Mesendoderm (in vitro differentiated cells): ENCODE measurements around the gene ADCY3.

Experiments
- DNase-seq: peaks from one replicate; pipeline ENCODE4 v3.0.0; 2013
- H2AK5ac ChIP-seq: 2 replicates; pipeline ENCODE4 v1.6.1; 2013; ENCODE audit warnings: low read length, inconsistent platforms
- H2BK120ac ChIP-seq: 2 replicates; pipeline ENCODE4 v1.6.1; 2013; ENCODE audit warnings: low read depth, mild to moderate bottlenecking, low read length, moderate library complexity, mixed read lengths
- H2BK15ac ChIP-seq: replicated peaks from 2 replicates; pipeline ENCODE4 v1.6.1; 2013; ENCODE audit warnings: low read depth, mild to moderate bottlenecking, moderate library complexity
- H2BK5ac ChIP-seq: 2 replicates; pipeline ENCODE4 v1.6.1; 2013; ENCODE audit warnings: low read length, inconsistent platforms
- H3K18ac ChIP-seq: 2 replicates; pipeline ENCODE4 v1.6.1; 2013; ENCODE audit warnings: mild to moderate bottlenecking, low read length, mixed read lengths
- H3K23ac ChIP-seq: one replicate; pipeline ENCODE4 v1.6.1; 2013; ENCODE audit warnings: low read length
- H3K27ac ChIP-seq: 2 replicates; pipeline ENCODE4 v1.5.1; 2013; ENCODE audit warnings: low read depth, mild to moderate bottlenecking, inconsistent platforms, low read length, moderate library complexity
- H3K27me3 ChIP-seq: 2 replicates; pipeline ENCODE4 v1.6.1; 2013; ENCODE audit warnings: low read length, control low read depth, mild to moderate bottlenecking, inconsistent platforms; ENCODE audit not compliant: insufficient read depth, poor library complexity
- H3K36me3 ChIP-seq: 2 replicates; pipeline ENCODE4 v1.6.1; 2013; ENCODE audit warnings: low read length, inconsistent platforms; ENCODE audit not compliant: control insufficient read depth, insufficient read depth
- H3K4ac ChIP-seq: one replicate; pipeline ENCODE4 v1.6.1; 2013; ENCODE audit warnings: low read depth, mild to moderate bottlenecking, low read length, moderate library complexity
- H3K4me1 ChIP-seq: 2 replicates; pipeline ENCODE4 v1.6.1; 2013; ENCODE audit warnings: low read depth, low read length, inconsistent platforms; ENCODE audit not compliant: control insufficient read depth
- H3K4me2 ChIP-seq: 2 replicates; pipeline ENCODE4 v1.6.1; 2013; ENCODE audit warnings: low read length
- H3K4me3 ChIP-seq: 2 replicates; pipeline ENCODE4 v1.5.1; 2013; ENCODE audit warnings: mild to moderate bottlenecking, low read length
- H3K56ac ChIP-seq: one replicate; pipeline ENCODE4 v1.6.1; 2013; ENCODE audit warnings: low read length
- H3K79me1 ChIP-seq: 2 replicates; pipeline ENCODE4 v1.6.1; 2013; ENCODE audit warnings: low read length, inconsistent platforms
- H3K79me2 ChIP-seq: 2 replicates; pipeline ENCODE4 v1.6.1; 2013; ENCODE audit warnings: mild to moderate bottlenecking, low read length; ENCODE audit not compliant: control insufficient read depth, insufficient read depth
- H3K9ac ChIP-seq: 2 replicates; pipeline ENCODE4 v1.6.1; 2013; ENCODE audit warnings: low read length, inconsistent platforms
- H4K5ac ChIP-seq: one replicate; pipeline ENCODE4 v1.6.1; 2013; ENCODE audit warnings: low read length
- H4K8ac ChIP-seq: one replicate; pipeline ENCODE4 v1.6.1; 2013; ENCODE audit warnings: low read depth, mild to moderate bottlenecking, control low read depth, low read length, moderate library complexity
- WGBS: extraction: QIAGEN DNeasy Blood & Tissue Kit; methylation state at CpG from one replicate; pipeline ENCODE4 v1.1.7; 2013; ENCODE audit warnings: low lambda C conversion rate, missing lambda C conversion rate; ENCODE audit not compliant: insufficient coverage; ENCODE audit errors: extremely low coverage; 5-methylcytosine and 5-hydroxymethylcytosine counted together

The ADCY3 gene

DNA sequence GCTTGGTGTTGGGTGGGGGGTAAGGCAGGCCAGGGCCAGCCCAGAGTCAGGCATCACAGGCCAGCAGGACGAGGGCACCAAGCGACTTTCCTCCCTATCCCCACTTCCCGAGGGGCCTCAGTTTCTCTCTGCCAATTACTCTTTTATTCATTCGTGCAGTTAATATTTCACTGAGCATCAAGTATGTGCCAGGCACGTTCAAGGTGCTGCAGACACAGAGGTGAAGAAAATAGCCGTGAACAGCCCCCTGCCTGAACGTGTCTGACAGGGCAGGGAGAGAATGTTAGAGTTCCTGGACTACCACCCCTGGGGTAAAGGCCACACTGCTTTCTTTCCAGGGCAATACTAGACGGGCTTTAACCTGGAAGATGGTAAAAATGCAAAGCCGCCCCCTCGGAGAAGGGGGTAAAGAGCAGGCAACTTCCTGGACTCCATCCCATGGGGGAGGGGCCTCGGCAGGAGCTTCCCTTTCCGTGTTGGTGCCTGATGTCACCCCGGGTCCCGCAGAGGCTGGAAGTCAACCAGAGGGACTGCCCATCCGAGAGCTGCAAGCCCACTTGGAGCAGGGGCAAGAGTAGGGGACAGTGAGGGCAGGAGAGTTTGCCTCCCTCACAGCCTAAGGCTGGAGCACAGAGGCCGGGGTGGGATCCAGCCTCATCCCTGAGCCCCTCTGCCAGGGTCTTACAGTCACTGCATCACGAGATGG is 79.7 kb downstream of the ADCY3 start:
- Histone ChIP-seq H2AK5ac (no peak overlapping the region), H3K9ac (no peak overlapping the region), H3K79me1 (no peaks in the 10 kb centered on the region), H3K4me3 (no peak overlapping the region), H3K27ac (no peak overlapping the region), H4K5ac (no peak overlapping the region), H4K8ac (no peak overlapping the region), H3K36me3 (no peaks in the 10 kb centered on the region), H3K18ac (no peak overlapping the region), H3K56ac (no peak overlapping the region), H2BK5ac (no peak overlapping the region), H3K27me3 (no peaks in the 10 kb centered on the region), H3K4ac (no peak overlapping the region), H2BK15ac (no peak overlapping the region), H3K4me2 (no peak overlapping the region), H3K79me2 (no peaks in the 10 kb centered on the region), H3K23ac (no peak overlapping the region), H3K4me1 (no peaks in the 10 kb centered on the region), H2BK120ac (no peak overlapping the region)
- no peak for DNase-seq
- no CpG with 5 or more reads among the region's 17 CpGs for WGBS

- Histone ChIP-seq H3K56ac (no peak overlapping the region), H3K4me3 (no peak overlapping the region), H3K79me1 (no peaks in the 10 kb centered on the region), H3K4me1 (no peaks in the 10 kb centered on the region), H3K4ac (no peak overlapping the region), H3K18ac (no peak overlapping the region), H3K4me2 (no peak overlapping the region), H2AK5ac (no peak overlapping the region), H3K36me3 (no peaks in the 10 kb centered on the region), H4K8ac (no peak overlapping the region), H3K27me3 (no peaks in the 10 kb centered on the region), H2BK120ac (no peak overlapping the region), H3K23ac (no peak overlapping the region), H2BK5ac (no peak overlapping the region), H3K27ac (no peak overlapping the region), H3K9ac (no peak overlapping the region), H4K5ac (no peak overlapping the region), H2BK15ac (no peak overlapping the region), H3K79me2 (no peaks in the 10 kb centered on the region)
- no CpG with 5 or more reads among the region's 15 CpGs for WGBS
- DNase-seq = no peak
These were observed 80.3 kb downstream of the ADCY3 start for GRCh38 chr2:24839729-24840128.

DNA sequence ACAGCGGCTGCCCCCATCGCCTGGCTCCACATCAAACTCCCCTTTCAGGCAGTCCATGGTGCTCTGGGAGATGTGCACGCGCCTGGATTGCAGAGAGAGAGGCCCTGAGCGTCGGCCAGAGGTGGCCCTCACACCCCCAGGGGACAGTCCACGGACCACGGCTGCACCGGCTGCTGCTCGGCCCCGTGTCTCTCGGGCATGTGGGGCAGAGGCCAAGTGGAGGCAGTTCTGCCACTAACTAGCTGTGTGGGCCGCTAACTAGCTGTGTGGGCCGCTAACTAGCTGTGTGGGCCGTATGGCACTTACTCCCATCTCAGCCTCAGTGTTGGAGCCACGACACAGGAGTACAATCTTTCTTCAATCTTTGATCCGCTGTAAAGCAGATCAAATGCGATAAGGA is 81.5 kb downstream of the ADCY3 start:
- H2AK5ac ChIP-seq = no peak overlapping the region
- H3K18ac ChIP-seq = no peak overlapping the region
- no peak for DNase-seq
- H3K79me1 ChIP-seq = no peaks in the 10 kb centered on the region
- H3K4ac ChIP-seq = no peak overlapping the region
- no peak overlapping the region for H3K27ac ChIP-seq
- H2BK5ac ChIP-seq = no peak overlapping the region
- no peak overlapping the region for H3K4me3 ChIP-seq
- H4K8ac ChIP-seq = no peak overlapping the region
- H3K36me3 ChIP-seq = no peaks in the 10 kb centered on the region
- no peaks in the 10 kb centered on the region for H3K27me3 ChIP-seq
- H3K79me2 ChIP-seq = no peaks in the 10 kb centered on the region
- no peak overlapping the region for H3K56ac ChIP-seq
- H2BK15ac ChIP-seq = no peak overlapping the region
- no peak overlapping the region for H3K23ac ChIP-seq
- no peak overlapping the region for H4K5ac ChIP-seq
- no peaks in the 10 kb centered on the region for H3K4me1 ChIP-seq
- no peak overlapping the region for H2BK120ac ChIP-seq
- no CpG with 5 or more reads among the region's 18 CpGs for WGBS
- H3K4me2 ChIP-seq = no peak overlapping the region
- no peak overlapping the region for H3K9ac ChIP-seq

- Histone ChIP-seq H2AK5ac (no peak overlapping the region), H3K4ac (no peak overlapping the region), H2BK5ac (no peak overlapping the region), H3K4me3 (no peak overlapping the region), H3K79me1 (no peaks in the 10 kb centered on the region), H3K27ac (no peak overlapping the region), H4K8ac (no peak overlapping the region), H3K18ac (no peak overlapping the region), H2BK15ac (no peak overlapping the region), H3K9ac (no peak overlapping the region), H3K79me2 (no peaks in the 10 kb centered on the region), H3K27me3 (no peaks in the 10 kb centered on the region), H3K23ac (no peak overlapping the region), H3K36me3 (no peaks in the 10 kb centered on the region), H4K5ac (no peak overlapping the region), H3K56ac (no peak overlapping the region), H3K4me2 (no peak overlapping the region), H3K4me1 (no peaks in the 10 kb centered on the region), H2BK120ac (no peak overlapping the region)
- WGBS = no CpG with 5 or more reads among the region's 5 CpGs
- no peak for DNase-seq
These were observed 82.0 kb downstream of the ADCY3 start for GRCh38 chr2:24837996-24838513.

DNA sequence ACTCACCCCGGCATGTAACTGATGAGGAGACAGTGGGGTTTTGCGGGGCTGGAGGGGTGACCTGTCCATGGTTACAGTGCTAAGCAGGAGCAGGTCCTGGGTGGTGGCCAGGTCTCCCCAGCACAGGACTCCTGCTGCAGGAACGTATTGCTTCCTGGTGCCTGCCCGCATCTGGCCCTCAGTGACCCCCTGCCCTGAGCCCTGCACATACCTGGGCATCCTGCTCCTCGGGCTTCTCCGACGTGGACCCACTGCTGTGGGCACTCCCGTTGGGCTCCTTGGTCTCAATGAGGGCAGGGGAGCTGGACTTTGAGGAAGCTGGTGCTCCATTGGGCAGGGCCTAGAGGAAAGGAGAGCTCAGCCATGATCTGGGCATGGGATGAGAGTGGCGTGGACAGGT is 83.3 kb downstream of the ADCY3 start:
- no peak overlapping the region for H3K23ac ChIP-seq
- no peak overlapping the region for H2AK5ac ChIP-seq
- H3K9ac ChIP-seq = no peak overlapping the region
- H3K4me1 ChIP-seq = no peaks in the 10 kb centered on the region
- H3K4me3 ChIP-seq = no peak overlapping the region
- H3K56ac ChIP-seq = no peak overlapping the region
- H4K8ac ChIP-seq = no peak overlapping the region
- no peak overlapping the region for H2BK120ac ChIP-seq
- DNase-seq = no peak
- no peaks in the 10 kb centered on the region for H3K79me2 ChIP-seq
- H3K27ac ChIP-seq = no peak overlapping the region
- H2BK15ac ChIP-seq = no peak overlapping the region
- H3K79me1 ChIP-seq = no peaks in the 10 kb centered on the region
- no peak overlapping the region for H4K5ac ChIP-seq
- H3K4me2 ChIP-seq = no peak overlapping the region
- no peaks in the 10 kb centered on the region for H3K27me3 ChIP-seq
- no peaks in the 10 kb centered on the region for H3K36me3 ChIP-seq
- H2BK5ac ChIP-seq = no peak overlapping the region
- H3K4ac ChIP-seq = no peak overlapping the region
- no peak overlapping the region for H3K18ac ChIP-seq
- WGBS = no CpG with 5 or more reads among the region's 9 CpGs

GRCh38 chr2:24836206-24836605 is 83.8 kb downstream of the ADCY3 start:
- Histone ChIP-seq H3K23ac (no peak overlapping the region), H3K4me3 (no peak overlapping the region), H2BK5ac (no peak overlapping the region), H3K4me1 (no peaks in the 10 kb centered on the region), H3K4me2 (no peak overlapping the region), H4K8ac (no peak overlapping the region), H2BK120ac (no peak overlapping the region), H3K18ac (no peak overlapping the region), H2BK15ac (no peak overlapping the region), H3K27me3 (no peaks in the 10 kb centered on the region), H3K56ac (no peak overlapping the region), H3K27ac (no peak overlapping the region), H3K9ac (no peak overlapping the region), H4K5ac (no peak overlapping the region), H2AK5ac (no peak overlapping the region), H3K36me3 (no peaks in the 10 kb centered on the region), H3K4ac (no peak overlapping the region), H3K79me1 (no peaks in the 10 kb centered on the region), H3K79me2 (no peaks in the 10 kb centered on the region)
- no peak for DNase-seq
- whole genome bisulfite sequencing = no CpG with 5 or more reads among the region's 8 CpGs
